ENCODE data around the gene BSG.

GRCh38 chr19:524062-524674, 48.2 kb upstream of the BSG start:
- no peak for TF ChIP-seq CTCF (conservative IDR thresholded peaks at IDR 0.05 in 1 of 2, IDR thresholded peaks at IDR 0.05 in 1 of 2; ENCODE audit: low read depth in 1 of 2, low read length in 2 of 2)
- no peak for TF ChIP-seq EZH2 (IDR thresholded peaks at IDR 0.05; ENCODE audit: low read length, missing control alignments)
